OCI-LY1 (cell line): Measurements from ENCODE around the gene PSMA5.

Source experiments
- EZH2 ChIP-seq: fragments of 200-600 bp; sonication (generic), shearing (Covaris generic); IDR thresholded peaks from 2 replicates; pipeline ENCODE4 v1.8.0; 2017; ENCODE audit warnings: borderline replicate concordance, mixed run types, mild to moderate bottlenecking, antibody characterized with exemption, low read length, moderate library complexity, mixed read lengths
- TF ChIP-seq, protein P1 (sequence below): fragments of 200-600 bp; sonication (generic), shearing (Covaris generic); IDR thresholded peaks from 2 replicates; pipeline ENCODE4 v1.5.1; 2017; ENCODE audit warnings: mild to moderate bottlenecking, antibody characterized with exemption, low read length, moderate library complexity, mixed read lengths

DNA sequence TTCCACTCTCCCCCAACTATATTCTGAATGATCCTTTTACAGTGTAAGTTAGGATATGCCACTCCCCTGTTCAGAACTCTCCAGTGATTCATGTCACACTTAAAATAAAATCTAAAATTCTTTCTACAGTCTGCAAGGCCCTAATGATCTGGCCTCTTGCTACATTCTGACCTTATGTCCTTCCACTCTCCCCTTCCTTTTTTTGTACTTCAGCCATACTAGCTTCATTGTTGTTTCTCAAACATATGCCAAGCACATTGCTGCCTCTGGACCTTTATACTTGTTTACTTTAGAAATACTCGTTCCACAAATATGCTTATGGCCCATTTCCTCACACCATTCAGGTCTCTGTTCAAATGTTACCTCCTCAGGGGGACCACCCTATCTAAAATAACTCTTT lies 14.8 kb upstream of the PSMA5 start:
- TF ChIP-seq, protein P1, sequence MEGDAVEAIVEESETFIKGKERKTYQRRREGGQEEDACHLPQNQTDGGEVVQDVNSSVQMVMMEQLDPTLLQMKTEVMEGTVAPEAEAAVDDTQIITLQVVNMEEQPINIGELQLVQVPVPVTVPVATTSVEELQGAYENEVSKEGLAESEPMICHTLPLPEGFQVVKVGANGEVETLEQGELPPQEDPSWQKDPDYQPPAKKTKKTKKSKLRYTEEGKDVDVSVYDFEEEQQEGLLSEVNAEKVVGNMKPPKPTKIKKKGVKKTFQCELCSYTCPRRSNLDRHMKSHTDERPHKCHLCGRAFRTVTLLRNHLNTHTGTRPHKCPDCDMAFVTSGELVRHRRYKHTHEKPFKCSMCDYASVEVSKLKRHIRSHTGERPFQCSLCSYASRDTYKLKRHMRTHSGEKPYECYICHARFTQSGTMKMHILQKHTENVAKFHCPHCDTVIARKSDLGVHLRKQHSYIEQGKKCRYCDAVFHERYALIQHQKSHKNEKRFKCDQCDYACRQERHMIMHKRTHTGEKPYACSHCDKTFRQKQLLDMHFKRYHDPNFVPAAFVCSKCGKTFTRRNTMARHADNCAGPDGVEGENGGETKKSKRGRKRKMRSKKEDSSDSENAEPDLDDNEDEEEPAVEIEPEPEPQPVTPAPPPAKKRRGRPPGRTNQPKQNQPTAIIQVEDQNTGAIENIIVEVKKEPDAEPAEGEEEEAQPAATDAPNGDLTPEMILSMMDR = no peak
- TF ChIP-seq EZH2 = no peak
